Cardiac atrium fibroblast (primary cell): ENCODE measurements around the gene RBMY1J. TPM values are rescaled to one million over a fixed set of nuclear protein-coding genes. Genes with fewer than 3 reads are reported as not detected.

ENCODE experiments used
- total RNA-seq: library from RNA; depleted of rRNA; stranded (reverse); fragments of >200 nt; gene quantifications from 2 replicates; pipeline ENCODE4 v1.2.3, GENCODE V29; 2015

RBMY1J gene
- not detected in 2 replicates for total RNA-seq

GRCh38 chrY:22403110-22403509 lies at the start of gene RBMY1J:
RBMY1J (plus strand) TSS chrY:22403410; CDS start chrY:22405448, 2,038 bp downstream.

Other genes starting within 250 kb of the RBMY1J start
- not detected in 2 replicates for gene RBMY1F, start 220.5 kb upstream of the RBMY1J start, total RNA-seq